HG02840 (cell line): ENCODE measurements around the gene MAP3K20.
"Not testable (repeated sequence)": the region's sequence is repeated elsewhere in the genome, so short reads cannot be mapped to it uniquely, and the experiment has no call there.

Source experiments
- ATAC-seq: cut with Tn5 transposase; IDR thresholded peaks from one replicate; pipeline ENCODE4 v1.9.1; 2021; ENCODE audit warnings: mild to moderate bottlenecking, moderate library complexity, moderate number of reproducible peaks; ENCODE audit not compliant: unreplicated experiment, low FRiP score

Gene MAP3K20

DNA sequence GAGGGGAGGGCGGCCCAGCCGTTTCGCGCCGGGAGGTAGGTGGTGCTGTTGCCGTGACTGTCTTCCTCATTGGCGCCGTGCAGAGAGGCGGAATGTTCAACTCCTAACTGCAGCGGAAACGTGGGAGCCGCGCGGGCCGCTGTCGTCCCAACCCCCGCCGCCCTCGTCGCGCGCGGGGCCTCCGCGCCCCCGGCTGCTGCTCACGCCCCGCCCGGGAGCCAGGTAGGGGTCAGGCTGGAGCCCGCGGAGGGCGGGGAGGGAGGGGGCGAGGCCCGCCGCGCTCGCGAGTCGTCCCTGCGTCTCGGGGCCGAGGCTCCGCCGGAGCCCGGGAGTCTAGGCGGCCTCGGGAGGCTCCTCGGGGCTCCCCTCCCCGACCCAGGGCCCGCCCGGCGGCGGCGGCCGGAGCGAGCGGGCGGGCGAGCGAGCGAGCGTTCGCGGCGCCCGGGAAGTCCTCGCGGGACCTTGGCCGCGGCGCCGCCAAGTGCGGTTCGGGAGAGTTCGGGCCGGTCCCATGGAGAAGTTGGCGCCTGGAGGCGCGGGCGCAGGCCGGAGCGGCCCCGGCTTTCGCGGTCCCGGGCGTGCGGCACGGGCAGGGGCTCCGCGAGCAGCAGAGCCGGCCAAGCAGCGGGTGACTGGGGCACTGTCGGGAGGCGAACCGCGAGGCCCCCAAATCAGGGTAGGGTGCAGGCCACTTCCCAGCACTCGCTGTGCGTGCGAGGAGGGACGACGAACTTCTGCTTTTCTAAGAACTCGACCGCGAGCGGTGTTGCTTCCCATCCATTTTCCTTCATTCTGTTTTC is at the start of gene MAP3K20:
Gene MAP3K20, plus strand, starts transcription at position 66 of the 800 bp plus-strand sequence. CDS start 15,186 bp downstream, outside the sequence.
- ATAC-seq, result peak; percentile 54

DNA sequence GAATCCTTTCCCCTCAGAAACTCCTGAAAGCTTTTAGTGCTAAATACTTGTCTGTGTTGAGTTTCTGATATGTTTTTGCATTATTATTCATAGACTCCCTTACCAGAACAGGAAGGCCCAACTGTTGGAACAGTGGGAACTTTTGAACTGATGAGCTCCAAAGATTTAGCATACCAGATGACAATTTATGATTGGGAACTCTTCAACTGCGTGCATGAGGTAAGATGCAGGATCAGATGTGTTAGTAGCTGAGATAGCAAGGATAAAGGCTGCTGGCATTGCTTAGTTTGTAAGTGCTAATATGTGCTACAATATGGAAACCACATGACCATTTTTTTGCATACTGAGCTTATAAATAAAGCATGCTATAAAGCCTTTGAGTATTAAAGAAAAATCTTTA is 49.2 kb upstream of the MAP3K20 start:
- no peak for ATAC-seq

DNA sequence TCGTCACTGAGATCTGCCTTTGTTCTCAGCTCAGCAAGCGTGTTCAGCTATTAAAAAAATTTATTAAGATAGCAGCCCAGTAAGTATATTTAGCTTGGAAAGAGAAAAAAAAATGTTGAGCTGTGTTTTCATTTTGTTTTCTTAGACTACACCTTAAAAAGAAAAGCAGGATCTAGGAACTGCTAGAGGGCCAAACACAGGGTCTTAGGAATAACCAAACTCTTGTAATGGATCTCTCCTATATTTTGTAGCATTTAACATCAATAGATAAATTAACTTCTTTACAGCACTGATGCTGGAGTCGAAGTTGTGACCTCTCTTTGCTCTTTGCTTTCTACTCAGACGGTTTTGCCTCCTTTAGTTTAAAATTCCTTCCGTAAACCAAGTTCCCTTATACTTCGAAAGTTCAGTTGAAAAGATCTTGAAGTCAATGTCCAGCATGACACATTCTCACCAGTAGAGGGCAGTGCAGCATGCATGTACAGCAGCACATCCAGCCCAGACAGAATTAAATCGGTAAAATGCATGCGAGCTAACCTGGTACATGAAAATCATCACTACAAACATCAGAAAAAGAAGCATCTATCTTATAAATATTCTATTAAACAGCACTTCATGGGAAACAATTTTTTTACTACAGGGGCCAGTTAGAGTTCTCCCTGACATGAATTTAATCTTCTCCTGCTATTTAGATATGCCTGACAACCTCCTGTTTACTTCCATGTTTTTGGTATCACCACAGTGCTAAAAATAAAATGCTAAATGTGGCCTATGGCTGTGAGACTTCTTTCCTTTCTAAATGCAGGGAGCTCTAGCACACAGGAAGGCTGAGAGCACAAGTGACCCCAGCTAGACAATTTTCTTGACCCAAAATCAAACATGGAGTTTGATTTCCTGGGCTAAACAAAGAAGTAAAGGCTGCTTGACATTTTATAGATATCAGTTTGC is 48.2 kb upstream of the MAP3K20 start:
- ATAC-seq, result no peak

DNA sequence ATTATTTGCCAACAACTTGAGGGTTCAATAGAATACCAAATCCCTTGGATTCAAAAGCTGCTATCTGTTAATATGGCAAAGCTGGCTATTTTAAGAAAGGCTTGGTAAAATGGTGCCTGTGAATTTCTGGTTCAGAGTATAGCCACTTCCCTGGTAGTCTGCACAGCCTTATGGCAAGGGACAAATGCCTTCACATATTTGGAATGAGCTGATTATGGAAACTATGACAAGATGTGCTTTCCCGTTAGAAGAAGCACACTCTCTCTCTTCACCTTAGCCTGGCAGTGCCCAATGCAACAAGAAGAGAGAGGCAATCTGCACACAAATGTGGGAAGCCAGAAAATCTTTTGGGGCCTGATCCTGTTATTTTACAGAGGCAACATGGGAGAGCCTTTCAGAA is 47.5 kb upstream of the MAP3K20 start:
- ATAC-seq, result no peak

DNA sequence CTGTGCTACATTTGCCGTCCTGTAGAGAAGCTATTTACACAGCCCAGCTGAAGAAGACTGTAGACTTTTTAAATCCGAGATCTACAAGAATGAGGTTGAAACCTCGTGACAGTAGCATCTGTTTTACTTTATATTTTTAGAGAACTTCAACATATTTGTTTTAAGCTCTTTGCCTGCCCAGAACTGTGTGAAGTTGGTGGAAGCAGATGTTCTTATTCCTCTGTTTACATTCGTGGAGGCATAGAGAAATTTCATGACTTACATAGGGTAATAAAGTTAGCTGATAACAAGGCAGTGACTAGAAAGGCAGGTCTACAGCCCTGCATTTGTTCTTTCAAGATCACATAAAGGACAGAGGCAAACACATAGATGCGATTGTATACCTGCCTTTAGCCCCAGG is 47.0 kb upstream of the MAP3K20 start:
- no peak for ATAC-seq

DNA sequence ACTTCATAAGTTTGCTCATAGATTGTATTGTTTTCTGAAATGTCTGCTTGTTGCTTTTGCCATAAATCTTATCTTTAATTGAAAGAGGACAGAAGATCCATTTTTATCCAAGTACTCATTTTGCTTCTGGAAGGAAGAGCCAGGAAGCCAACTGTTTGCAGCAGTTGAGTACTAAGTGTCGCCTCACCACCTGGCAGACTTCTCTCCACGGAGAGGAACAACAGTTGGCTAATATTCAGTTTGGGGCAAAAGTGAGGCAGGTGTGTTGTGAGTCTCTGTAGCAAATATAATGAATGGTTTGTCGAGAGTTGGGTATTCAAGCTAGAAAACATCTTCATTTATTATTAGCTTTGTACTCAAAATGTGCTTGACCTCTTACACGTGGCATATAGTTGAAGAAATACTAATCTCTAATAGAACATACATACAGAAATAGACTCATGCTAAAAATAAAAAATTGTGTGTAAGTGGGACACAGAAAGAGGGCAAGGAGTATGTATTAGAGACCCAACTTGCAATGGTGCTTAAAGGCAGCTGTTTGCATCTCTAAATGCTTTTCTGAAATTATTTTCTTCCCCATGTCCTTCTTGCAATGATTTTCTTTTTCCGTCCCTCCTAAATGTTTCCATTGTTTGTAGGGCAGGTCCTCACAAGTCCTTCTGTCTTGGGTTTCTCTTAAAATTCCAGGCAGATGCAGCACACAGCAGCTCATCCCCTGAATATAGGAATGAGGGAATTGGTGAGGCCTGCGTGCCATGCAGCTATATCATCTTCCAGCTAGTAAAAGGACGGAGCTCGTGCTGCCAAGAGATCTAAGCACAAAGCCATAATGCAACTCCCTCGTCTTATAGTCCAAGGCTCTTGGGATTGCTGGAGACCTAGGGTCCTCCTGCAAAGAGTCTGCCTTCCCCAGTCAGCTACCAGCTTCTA is 44.8 kb upstream of the MAP3K20 start:
- ATAC-seq, result no peak

DNA sequence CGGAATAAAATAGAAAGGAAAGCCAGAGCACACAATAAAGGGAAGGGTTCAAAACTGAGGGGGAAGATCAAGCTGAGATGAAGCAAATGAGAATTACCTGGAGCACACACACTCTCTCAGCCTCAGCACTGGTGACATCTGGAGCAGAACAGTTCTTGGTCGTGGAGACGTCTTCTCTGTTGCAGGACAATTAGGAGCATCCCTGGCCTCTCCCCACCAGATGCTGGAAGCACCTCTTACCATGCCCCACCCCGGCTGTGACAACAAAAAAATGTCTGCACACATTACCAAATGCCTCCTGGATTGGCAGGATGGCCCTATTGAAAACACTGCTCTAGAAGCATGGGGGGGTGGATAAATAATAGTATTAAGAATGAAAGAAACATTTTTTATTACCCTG is 43.6 kb upstream of the MAP3K20 start:
- ATAC-seq, result no peak

DNA sequence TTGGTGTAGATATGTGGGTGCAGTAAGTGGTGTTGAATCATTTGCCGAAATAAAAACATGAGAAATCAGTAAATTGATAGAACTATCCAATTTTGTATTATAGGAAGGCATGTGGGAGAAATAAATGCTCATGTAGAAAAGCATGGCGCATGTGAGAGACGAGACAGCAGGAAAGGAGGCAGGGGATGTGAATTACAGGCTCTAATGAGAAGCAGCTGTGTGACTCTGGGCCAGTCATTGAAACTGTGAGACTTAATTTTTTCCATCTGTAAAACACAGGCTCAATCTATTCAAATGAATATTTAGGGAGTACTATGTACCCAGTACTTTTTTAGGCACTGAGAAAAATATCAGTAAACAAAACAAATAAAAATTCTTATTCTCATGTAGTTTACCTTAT is 42.6 kb upstream of the MAP3K20 start:
- ATAC-seq, result no peak

DNA sequence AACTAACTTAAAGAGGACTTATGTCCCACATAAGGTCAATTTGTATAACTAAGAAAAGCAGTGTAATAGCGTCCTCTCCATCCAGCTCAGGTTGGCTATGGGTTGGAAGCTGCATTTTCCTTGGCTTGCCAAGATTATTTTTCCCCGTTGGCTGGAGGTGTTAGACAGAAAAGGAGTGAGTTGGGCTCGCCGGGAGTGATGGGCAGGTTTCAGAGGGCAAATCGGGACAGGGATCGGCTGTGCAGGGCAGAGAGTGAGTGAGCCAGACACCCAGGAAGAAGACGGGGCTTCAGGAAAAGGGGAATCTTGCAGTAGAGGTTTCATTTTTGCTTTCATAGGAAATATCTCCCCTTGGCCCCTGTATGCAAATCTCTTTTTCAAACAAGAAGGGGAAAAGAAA is 41.5 kb upstream of the MAP3K20 start:
- ATAC-seq, result no peak

DNA sequence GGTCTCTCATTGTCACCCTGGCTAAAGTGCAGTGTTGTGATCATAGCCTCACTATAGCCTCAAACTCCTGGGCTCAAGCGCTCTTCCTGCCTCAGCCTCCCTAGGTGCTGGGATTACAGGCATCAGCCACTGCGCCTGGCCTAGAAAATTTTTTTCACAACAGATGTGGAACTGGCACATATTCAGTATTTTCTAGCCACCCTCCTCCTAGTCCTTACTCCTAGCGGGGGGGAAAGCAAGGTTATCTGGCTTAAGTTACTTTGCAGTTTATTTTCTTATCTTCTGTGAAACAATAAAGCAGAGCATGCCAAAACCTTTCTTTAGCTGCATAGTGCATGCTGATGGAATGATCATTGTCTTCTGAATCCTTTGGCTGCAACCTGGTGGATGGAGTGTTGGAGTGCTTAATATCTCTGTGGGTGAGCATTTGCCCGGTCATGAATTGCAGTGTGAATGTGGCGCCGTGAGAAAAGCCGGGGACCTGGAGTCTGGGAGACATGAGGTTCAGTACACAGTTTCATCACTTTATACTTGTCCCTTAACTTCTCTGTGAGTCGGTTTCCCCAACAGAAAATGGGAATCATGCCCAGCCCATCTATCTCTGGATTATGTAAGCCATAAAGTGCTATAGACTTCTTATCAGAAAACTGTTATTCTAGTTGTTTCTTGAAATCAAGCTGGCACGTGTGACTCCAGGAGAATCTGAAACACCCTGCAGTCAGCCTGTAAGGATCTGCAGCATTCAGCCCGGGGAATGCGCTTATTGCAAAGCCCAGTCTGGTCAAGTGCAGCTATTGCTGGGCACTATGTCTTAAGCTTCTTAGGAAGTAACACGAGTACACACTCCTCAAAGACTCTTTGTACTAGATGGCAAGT is 38.2 kb upstream of the MAP3K20 start:
- no peak for ATAC-seq

DNA sequence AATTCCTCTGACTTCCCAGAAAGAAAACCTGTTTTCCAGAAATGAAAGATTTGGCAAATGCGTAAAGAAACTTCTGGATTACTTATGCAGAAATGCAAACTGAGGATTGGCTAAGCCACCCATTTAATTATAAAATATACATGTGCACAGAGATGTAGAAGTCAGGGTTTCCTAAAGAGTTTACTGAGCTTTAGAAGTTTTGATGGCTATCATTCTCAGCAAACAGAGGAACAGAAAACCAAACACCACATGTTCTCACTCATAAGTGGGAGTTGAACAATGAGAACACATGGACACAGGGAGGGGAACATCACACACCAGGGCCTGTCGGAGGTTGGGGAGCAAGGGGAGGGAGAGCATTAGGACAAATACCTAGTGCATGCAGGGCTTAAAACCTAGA is 37.4 kb upstream of the MAP3K20 start:
- ATAC-seq, result not testable (repeated sequence)

DNA sequence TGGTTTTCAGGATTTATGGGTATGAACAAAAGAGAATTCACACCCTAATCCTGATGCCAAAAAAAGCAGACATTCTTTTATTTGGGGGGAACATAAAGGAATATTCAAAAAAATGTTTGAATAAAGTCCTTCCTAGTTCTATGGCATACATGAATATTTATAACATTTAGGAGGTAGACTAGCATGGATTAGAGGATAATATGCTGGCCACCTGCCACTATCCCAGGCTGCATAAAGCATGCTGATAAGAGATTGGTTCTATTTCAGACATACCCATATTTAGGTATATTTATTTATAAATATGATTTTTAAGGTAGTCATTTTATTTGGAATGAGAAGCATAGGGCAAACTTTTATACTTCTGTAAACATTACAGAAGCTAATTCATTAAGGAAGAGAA is 34.9 kb upstream of the MAP3K20 start:
- no peak for ATAC-seq

DNA sequence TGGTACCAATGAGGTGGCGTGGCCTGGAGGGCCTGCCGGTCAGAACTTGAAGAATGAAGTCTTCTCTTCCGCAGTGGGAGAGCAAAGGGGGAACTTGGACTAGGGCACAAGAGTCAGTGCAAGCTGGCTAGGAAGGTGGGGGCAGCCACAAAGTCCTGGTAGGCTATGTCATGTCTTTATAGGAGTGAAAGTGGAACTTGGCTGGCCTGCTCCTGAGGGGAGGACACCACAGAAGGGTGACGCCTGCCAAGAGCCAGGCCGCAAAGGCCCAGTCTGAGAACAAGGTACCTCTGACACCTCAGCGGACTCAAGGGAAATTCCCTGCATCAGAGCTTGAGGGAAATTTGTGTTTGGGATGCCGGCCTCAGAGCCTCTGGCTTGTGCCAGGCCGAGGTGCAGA is 32.2 kb upstream of the MAP3K20 start:
- ATAC-seq, result no peak

DNA sequence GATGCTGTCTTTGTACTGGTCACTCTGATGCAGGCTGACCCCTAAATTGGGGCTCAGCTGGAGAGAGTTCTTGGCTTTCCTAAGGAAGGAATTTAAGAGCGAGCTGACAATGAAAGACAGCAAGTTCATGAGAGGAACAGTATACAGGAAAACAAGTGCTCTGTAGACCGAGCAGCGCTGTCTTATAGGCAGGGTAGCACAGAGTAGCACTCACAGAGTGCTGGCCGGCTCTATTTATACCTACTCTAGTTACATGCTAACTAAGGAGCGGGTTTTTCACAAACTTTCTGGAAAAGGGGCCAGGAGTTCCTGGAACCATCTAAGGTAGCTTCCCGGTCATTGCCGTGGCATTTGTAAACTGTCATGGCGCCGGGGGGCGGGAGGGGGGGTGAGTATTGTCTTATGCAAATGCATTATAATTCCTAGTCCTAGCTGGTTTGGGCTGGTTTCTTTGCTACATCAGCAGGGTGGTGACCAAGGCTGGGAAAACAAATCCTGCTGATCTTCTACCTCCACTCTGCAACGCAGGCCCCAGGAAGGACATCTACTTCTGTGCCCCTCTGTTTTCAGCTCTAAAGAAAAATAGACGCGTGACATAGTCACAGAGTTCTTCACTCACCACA is 31.6 kb upstream of the MAP3K20 start:
- no peak for ATAC-seq

DNA sequence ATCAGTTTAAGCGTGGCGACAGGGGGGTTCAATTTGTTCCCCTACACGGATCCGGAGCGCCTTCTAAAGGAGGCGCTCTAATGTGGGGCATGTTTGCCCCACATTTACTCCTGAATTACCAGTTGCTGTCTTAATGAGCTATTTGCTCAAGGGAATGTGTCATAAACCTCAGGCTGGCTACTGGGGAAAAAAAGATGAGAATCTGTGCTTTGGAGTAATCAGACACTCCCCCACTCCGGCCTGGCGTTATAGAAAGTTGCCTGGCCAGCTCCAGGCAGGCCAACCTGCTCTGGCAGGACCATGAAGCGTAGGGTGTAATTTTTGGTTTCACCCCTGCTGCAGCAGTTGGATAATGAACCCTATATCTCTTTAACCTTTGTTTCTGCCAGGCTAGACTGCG is 31.0 kb upstream of the MAP3K20 start:
- ATAC-seq, result no peak

DNA sequence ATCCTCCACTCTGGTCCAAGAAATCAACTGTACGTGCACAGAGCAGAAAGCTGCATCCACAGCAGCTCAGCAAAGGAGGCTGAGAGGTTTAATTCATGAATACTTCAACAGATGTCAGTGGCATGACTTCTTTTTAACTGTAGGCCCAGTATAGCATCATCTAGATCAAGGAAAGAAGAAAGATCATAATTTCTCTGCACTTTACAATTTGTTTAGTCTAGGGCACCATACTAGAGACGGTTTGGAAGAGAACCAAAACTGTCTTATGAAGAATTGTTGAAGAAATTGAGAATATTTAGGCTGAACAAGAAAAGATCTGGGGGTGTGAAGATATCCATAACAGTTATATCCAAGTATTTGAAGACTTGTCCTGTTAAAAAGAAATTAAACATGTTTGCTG is 30.5 kb upstream of the MAP3K20 start:
- ATAC-seq, result no peak

DNA sequence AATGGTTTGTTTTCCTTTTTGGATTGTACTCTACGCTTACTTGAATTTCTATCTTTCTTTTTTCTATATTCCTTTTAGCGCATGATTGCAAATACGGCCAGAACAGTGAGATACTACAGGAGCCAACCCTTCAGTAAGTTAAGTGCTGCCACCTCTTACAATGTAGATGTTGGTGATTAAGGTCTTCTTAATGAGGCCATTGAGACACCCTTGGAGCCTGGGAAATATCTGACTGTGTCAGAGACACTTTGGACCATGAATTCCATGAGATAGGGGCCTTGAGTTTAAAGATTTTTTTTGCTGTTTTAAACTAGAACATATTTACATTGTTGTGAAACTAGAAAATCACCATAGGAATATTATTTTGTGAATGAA is 27.1 kb upstream of the MAP3K20 start:
- ATAC-seq, result no peak

DNA sequence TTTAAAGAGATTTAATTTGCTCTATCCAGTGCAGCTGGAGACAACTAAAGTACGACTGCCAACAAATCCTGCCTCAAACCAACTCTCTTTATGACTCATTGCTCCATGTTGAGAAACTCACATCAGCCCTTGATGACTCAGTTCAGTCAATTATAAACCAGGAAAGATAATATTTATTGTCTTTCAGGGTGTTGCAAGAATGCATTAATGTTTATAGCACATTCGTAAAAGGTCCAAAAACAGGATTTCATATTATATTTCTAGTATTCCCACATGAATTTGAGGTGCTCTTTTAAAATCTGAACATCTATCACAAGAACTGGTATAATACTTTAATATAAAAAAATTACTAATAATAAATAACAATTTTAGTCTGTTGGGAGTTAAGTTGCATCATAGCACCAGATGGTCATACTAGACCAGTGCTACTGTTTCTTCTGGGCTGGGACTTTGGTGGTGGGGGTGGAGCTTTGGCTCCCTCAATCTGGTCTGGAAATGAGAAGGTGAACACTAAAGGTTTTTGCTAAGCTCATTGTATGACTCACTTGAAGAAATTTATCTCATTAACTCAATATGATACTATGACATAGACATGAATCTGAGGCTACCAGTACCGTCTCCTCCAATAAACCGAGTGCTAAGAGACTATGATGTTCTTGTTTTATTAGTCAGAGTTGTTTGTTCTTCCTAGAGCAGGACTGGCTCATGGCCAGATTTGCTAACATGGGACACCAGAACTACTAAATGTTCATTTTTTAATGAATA is 26.6 kb upstream of the MAP3K20 start:
- peak; percentile 89 for ATAC-seq
